Caco-2 (cell line): ENCODE results near the gene POU2F2. TPM values are rescaled to one million over a fixed set of nuclear protein-coding genes. Genes with fewer than 3 reads are reported as not detected.

Source experiments
- BruUV-seq: library from RNA; stranded (reverse); fragments of 400-500 nt; replicated peaks from 2 replicates; lab custom pipeline; 2021; lab: Mats Ljungman, UMichigan
- CTCF ChIA-PET: fragments of 300-600 bp; sonication (Branson Sonifier 250); formaldehyde crosslinking; loops from one replicate; lab custom pipeline; 2022; ENCODE audit warnings: antibody characterized with exemption; lab: Charles Lee
- POLR2A ChIA-PET: fragments of 300-600 bp; sonication (Branson Sonifier 250); formaldehyde crosslinking; loops from one replicate; lab custom pipeline; 2022; ENCODE audit warnings: antibody characterized with exemption; lab: Charles Lee
- DNase-seq, 2 experiments: peaks; one replicate each; pipeline versions ENCODE4 v3.0.0 to v3.0.0-alpha.2; 2020 to 2022
- H3K27me3 ChIP-seq: replicated peaks from 2 replicates; pipeline ENCODE4 v1.6.0; 2011; ENCODE audit warnings: low read length; ENCODE audit not compliant: control insufficient read depth, insufficient read depth
- H3K36me3 ChIP-seq: 2 replicates; pipeline ENCODE4 v1.5.1; 2011; ENCODE audit warnings: low read length; ENCODE audit not compliant: control insufficient read depth, insufficient read depth
- H3K4me1 ChIP-seq: fragments of 250-450 bp; sonication (Bioruptor Pico); 2 replicates; pipeline ENCODE4 v1.5.1; 2020; ENCODE audit warnings: mild to moderate bottlenecking
- H3K4me3 ChIP-seq: 2 replicates; pipeline ENCODE4 v1.5.1; 2011; ENCODE audit warnings: low read depth, mild to moderate bottlenecking, control low read depth, low read length
- H3K9me3 ChIP-seq: fragments of 250-450 bp; sonication (Bioruptor Pico); 2 replicates; pipeline ENCODE4 v1.5.1; 2020; ENCODE audit warnings: mild to moderate bottlenecking, moderate library complexity
- H3K27ac Mint-ChIP-seq: one replicate; pipeline ENCODE4 v1.8.0; 2022; ENCODE audit warnings: mixed read lengths; ENCODE audit not compliant: unreplicated experiment
- H3K27me3 Mint-ChIP-seq: one replicate; pipeline ENCODE4 v1.8.0; 2022; ENCODE audit warnings: mixed read lengths; ENCODE audit not compliant: insufficient read depth, unreplicated experiment
- H3K36me3 Mint-ChIP-seq: one replicate; pipeline ENCODE4 v1.8.0; 2022; ENCODE audit warnings: mild to moderate bottlenecking, mixed read lengths; ENCODE audit not compliant: insufficient read depth, unreplicated experiment
- H3K4me1 Mint-ChIP-seq: one replicate; pipeline ENCODE4 v1.8.0; 2022; ENCODE audit warnings: low read depth, mixed read lengths; ENCODE audit not compliant: unreplicated experiment
- H3K4me3 Mint-ChIP-seq: one replicate; pipeline ENCODE4 v1.8.0; 2022; ENCODE audit warnings: mild to moderate bottlenecking, moderate library complexity, mixed read lengths; ENCODE audit not compliant: unreplicated experiment
- H3K9me3 Mint-ChIP-seq: one replicate; pipeline ENCODE4 v1.8.0; 2022; ENCODE audit warnings: mixed read lengths; ENCODE audit not compliant: unreplicated experiment
- CTCF ChIP-seq, 2 experiments: fragments of 200-600 bp in 1 of 2; IDR thresholded peaks; 1 replicate in 1 of 2; 2 replicates in 1 of 2; pipeline versions ENCODE4 v1.5.1 to v1.8.0; 2011 to 2022; ENCODE audit warnings: antibody characterized with exemption in 1 of 2, control low read depth in 1 of 2, inconsistent platforms in 1 of 2, low read depth in 1 of 2, low read length in 1 of 2, mild to moderate bottlenecking in 1 of 2, moderate library complexity in 1 of 2; ENCODE audit not compliant: insufficient read depth in 1 of 2, severe bottlenecking in 1 of 2, unreplicated experiment in 1 of 2
- intact Hi-C: fragments of 100-400 bp; cut with micrococcal nuclease; formaldehyde crosslinking; loops from one replicate; pipeline ENCODE4 v1.10.0; 2022; ENCODE audit not compliant: unreplicated experiment
- total RNA-seq: library from RNA; stranded (reverse); gene quantifications from 2 replicates; pipeline ENCODE4 v1.2.3, GENCODE V29; 2022

The POU2F2 gene
- total RNA-seq, 1 experiment from 2014 or later, result 1.5 TPM

DNA sequence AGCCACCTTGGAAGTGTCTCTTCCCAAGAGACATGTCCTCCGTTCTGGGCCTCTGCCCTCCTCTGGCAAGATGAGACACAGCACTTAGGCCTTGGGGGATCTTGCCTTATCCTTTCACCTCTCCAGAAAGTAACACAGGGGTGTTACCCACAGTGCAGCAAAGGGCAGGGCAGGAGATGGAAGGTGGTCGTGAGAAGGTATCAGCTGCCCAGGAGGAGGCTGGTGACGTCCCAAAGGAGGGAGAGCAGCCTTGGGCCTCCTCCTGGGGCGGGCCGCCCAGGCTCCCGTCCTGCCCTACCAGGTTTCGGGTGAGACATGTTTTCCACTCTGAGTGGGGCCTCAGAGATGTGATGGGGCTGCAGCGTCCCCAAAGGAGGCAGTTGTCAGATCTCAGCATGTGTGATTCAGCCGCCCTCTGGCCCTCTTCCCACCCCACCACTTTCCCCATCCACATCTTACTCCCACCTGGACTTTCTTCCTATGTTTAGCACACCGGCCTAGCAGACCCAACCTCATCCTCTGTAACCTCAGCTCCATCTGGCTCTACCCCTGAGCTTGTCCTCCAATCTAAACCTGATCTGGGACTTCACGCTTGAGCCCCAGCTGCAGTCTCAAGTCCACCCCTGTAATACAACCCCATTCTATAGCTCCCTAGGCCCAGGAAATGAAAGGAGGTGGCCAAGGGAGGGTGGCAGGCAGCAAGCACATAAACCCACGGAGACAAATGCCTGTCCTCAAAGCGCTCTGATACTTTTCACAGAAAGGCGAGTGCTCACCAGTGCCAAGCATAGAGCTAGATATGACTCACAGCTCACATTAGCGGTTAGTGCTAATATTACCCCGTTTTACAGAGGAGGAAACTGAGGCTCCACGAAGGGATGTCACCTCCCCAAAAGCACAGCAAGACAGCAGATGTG is 9.3 kb downstream of the POU2F2 start:
- no peak overlapping the region for H3K4me3 ChIP-seq
- H3K27me3 Mint-ChIP-seq, result peaks cover 5% of the 10 kb centered on the region
- H3K9me3 ChIP-seq, result no peaks in the 10 kb centered on the region
- no peaks in the 10 kb centered on the region for H3K9me3 Mint-ChIP-seq
- no peak overlapping the region for H3K27ac Mint-ChIP-seq
- DNase-seq, result no peak
- POLR2A ChIA-PET, result no interaction called here
- no peak for TF ChIP-seq CTCF (IDR thresholded peaks at IDR 0.05; ENCODE audit: insufficient read depth in 1 of 2, low read depth in 1 of 2, low read length in 1 of 2, severe bottlenecking in 1 of 2, unreplicated experiment in 1 of 2)
- no peaks in the 10 kb centered on the region for H3K36me3 ChIP-seq
- H3K36me3 Mint-ChIP-seq, result no peaks in the 10 kb centered on the region
- intact Hi-C loops, result no loop called here
- no peaks in the 10 kb centered on the region for H3K4me1 ChIP-seq
- no TSS peak for BruUV-seq
- H3K4me1 Mint-ChIP-seq, result no peaks in the 10 kb centered on the region
- no peak overlapping the region for H3K4me3 Mint-ChIP-seq
- CTCF ChIA-PET, result interaction anchor here (0.6 kb wide), 1 partner anchor 368 kb away, joined by 3 read pairs; no protein-coding TSS in a partner anchor
- no peaks in the 10 kb centered on the region for H3K27me3 ChIP-seq

DNA sequence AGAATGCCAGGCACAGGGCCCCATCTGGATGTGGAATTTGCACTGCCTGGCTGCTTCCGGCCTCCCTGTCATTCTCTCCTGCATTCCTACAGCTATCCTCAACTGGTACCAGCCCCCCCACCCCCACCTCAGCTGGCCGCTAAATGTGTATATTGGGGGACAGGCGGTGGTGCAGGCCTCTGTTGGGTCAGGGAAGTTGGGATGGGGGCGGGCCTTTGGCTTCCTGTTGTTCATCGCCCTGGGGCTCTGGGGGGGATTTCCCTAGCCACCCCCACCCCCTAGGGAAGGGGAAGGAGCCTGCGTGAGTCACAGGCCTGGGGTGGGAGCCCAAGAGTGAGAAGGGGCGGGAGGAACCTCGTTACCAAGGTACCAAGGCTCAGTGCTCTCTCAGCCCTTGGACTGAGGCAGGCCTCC is 10.6 kb downstream of the POU2F2 start:
- Mint-ChIP-seq H3K27me3 (peaks cover 5% of the 10 kb centered on the region), H3K36me3 (no peaks in the 10 kb centered on the region), H3K9me3 (no peaks in the 10 kb centered on the region), H3K27ac (no peak overlapping the region), H3K4me1 (no peaks in the 10 kb centered on the region), H3K4me3 (no peak overlapping the region)
- ChIA-PET CTCF (no interaction called here), POLR2A (no interaction called here)
- H3K4me1 ChIP-seq, result no peaks in the 10 kb centered on the region
- intact Hi-C loops, result no loop called here
- H3K36me3 ChIP-seq, result no peaks in the 10 kb centered on the region
- no peaks in the 10 kb centered on the region; the same call in 1 of the 2 replicates for H3K27me3 ChIP-seq
- no peak overlapping the region for H3K4me3 ChIP-seq
- no TSS peak for BruUV-seq
- no peak for DNase-seq
- no peak for TF ChIP-seq CTCF (IDR thresholded peaks at IDR 0.05; ENCODE audit: insufficient read depth in 1 of 2, low read depth in 1 of 2, low read length in 1 of 2, severe bottlenecking in 1 of 2, unreplicated experiment in 1 of 2)
- no peaks in the 10 kb centered on the region for H3K9me3 ChIP-seq

DNA sequence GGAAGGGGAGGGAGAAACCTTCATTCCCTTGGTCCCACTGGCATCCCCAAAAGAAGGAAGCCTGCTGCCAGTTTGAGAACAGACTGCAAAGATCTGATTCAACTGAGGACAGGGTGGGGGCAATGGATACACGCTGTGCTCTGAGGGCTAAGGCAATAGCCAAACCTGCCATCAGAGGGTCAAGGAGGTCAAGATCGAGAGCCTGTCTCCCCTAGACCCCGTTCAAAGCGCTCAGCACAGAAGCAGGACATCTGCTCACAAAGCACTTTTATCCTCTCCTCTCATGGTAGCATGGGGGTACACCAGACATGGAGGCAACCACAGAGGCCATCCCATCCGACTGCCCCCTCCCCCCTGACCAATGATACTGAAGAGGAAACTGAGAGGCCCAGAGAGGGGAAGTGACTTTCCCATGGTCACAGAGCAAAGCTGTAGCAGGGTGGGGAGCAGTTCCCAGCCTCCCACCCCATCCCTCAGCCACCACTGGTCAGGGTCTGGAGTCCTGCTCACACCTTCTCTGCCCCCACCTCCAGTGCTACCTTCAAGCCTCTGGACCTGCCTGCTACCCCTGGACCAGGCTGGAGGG is 11.1 kb downstream of the POU2F2 start:
- intact Hi-C loops, result no loop called here
- Mint-ChIP-seq H3K4me1 (no peaks in the 10 kb centered on the region), H3K9me3 (no peaks in the 10 kb centered on the region), H3K4me3 (no peak overlapping the region), H3K27ac (no peak overlapping the region), H3K27me3 (peaks cover 5% of the 10 kb centered on the region), H3K36me3 (no peaks in the 10 kb centered on the region)
- no peaks in the 10 kb centered on the region for H3K36me3 ChIP-seq
- TF ChIP-seq CTCF (IDR thresholded peaks at IDR 0.05; ENCODE audit: insufficient read depth in 1 of 2, low read depth in 1 of 2, low read length in 1 of 2, severe bottlenecking in 1 of 2, unreplicated experiment in 1 of 2), result no peak
- CTCF ChIA-PET, result no interaction called here
- no peaks in the 10 kb centered on the region for H3K9me3 ChIP-seq
- H3K4me1 ChIP-seq, result no peaks in the 10 kb centered on the region
- H3K4me3 ChIP-seq, result no peak overlapping the region
- no peak for DNase-seq
- POLR2A ChIA-PET, result no interaction called here
- BruUV-seq, result no TSS peak
- H3K27me3 ChIP-seq, result no peaks in the 10 kb centered on the region; the same call in 1 of the 2 replicates
